Measurements from ENCODE around the gene ADH5.
"Not testable (repeated sequence)": the region's sequence is repeated elsewhere in the genome, so short reads cannot be mapped to it uniquely, and the experiment has no call there.

Gene ADH5

GRCh38 chr4:99074816-99075215 is 13.8 kb downstream of the ADH5 start:
- Mint-ChIP-seq H3K4me3 (no peak overlapping the region), H3K4me1 (no peaks in the 10 kb centered on the region), H3K27ac (no peak overlapping the region), H3K27me3 (ENCODE audit: low read depth) (no peaks in the 10 kb centered on the region), H3K9me3 (no peaks in the 10 kb centered on the region), H3K36me3 (ENCODE audit: low read depth) (peaks cover 85% of the 10 kb centered on the region)
- TF ChIP-seq CTCF (IDR thresholded peaks at IDR 0.05; ENCODE audit: unreplicated experiment in 3 of 3): no peak

- Mint-ChIP-seq H3K9me3 (no peaks in the 10 kb centered on the region), H3K27ac (no peak overlapping the region), H3K36me3 (ENCODE audit: low read depth) (peaks cover 83% of the 10 kb centered on the region), H3K4me1 (no peaks in the 10 kb centered on the region), H3K27me3 (ENCODE audit: low read depth) (no peaks in the 10 kb centered on the region), H3K4me3 (no peak overlapping the region)
- no peak for TF ChIP-seq CTCF (IDR thresholded peaks at IDR 0.05; ENCODE audit: unreplicated experiment in 3 of 3)
Observed at GRCh38 chr4:99071159-99071558, 17.4 kb downstream of the ADH5 start.

- no peak for TF ChIP-seq CTCF (IDR thresholded peaks at IDR 0.05; ENCODE audit: unreplicated experiment in 3 of 3)
- H3K27ac Mint-ChIP-seq: no peak overlapping the region
Observed at GRCh38 chr4:99067617-99068016, 21.0 kb downstream of the ADH5 start.

GRCh38 chr4:99065521-99065920 is 23.1 kb downstream of the ADH5 start:
- H3K27ac Mint-ChIP-seq; H3K4me3 Mint-ChIP-seq; H3K9me3 Mint-ChIP-seq; H3K27me3 Mint-ChIP-seq (ENCODE audit: low read depth): not testable (repeated sequence)
- Mint-ChIP-seq H3K36me3 (ENCODE audit: low read depth) (peaks cover 75% of the 10 kb centered on the region), H3K4me1 (peaks cover 15% of the 10 kb centered on the region)

More at GRCh38 chr4:99067617-99068016, 21.0 kb downstream of the ADH5 start:
- Mint-ChIP-seq H3K4me3 (no peak overlapping the region), H3K27me3 (ENCODE audit: low read depth) (no peaks in the 10 kb centered on the region), H3K9me3 (peaks cover 2% of the 10 kb centered on the region), H3K36me3 (ENCODE audit: low read depth) (peaks cover 76% of the 10 kb centered on the region), H3K4me1 (no peaks in the 10 kb centered on the region)

- peaks cover 2% of the 10 kb centered on the region for H3K9me3 Mint-ChIP-seq
- TF ChIP-seq CTCF (IDR thresholded peaks at IDR 0.05; ENCODE audit: unreplicated experiment in 3 of 3): no peak
- H3K4me3 Mint-ChIP-seq: no peak overlapping the region
- H3K4me1 Mint-ChIP-seq: peaks cover 22% of the 10 kb centered on the region
- H3K36me3 Mint-ChIP-seq (ENCODE audit: low read depth): peaks cover 75% of the 10 kb centered on the region
- H3K27ac Mint-ChIP-seq: peak overlapping the region in 1 of 3 experiments; percentile 68
- no peaks in the 10 kb centered on the region for H3K27me3 Mint-ChIP-seq (ENCODE audit: low read depth)
Observed at GRCh38 chr4:99062120-99062519, 26.5 kb downstream of the ADH5 start.

GRCh38 chr4:99061048-99061700 is 27.4 kb downstream of the ADH5 start:
- Mint-ChIP-seq H3K9me3 (peaks cover 2% of the 10 kb centered on the region), H3K27me3 (ENCODE audit: low read depth) (no peaks in the 10 kb centered on the region), H3K36me3 (ENCODE audit: low read depth) (peaks cover 68% of the 10 kb centered on the region), H3K27ac (peak overlapping the region in 1 of 3 experiments; percentile 68), H3K4me1 (peaks cover 23% of the 10 kb centered on the region), H3K4me3 (no peak overlapping the region)
- TF ChIP-seq CTCF (IDR thresholded peaks at IDR 0.05; ENCODE audit: unreplicated experiment in 3 of 3): no peak
